Panc1 (cell line): ENCODE results near the gene TSHZ2.

Source experiments
- POLR2AphosphoS5 ChIP-seq: IDR thresholded peaks from 2 replicates; pipeline ENCODE4 v1.6.1; 2012; ENCODE audit warnings: mild to moderate bottlenecking, low read depth, low read length, moderate library complexity
- TCF7L2 ChIP-seq: IDR thresholded peaks from 2 replicates; pipeline ENCODE4 v1.6.1; 2011; ENCODE audit warnings: mild to moderate bottlenecking, low read depth, low read length, inconsistent platforms
- TF ChIP-seq, protein P1 (sequence below), 2 experiments: IDR thresholded peaks; 2 replicates each; pipeline ENCODE4 v1.6.1; 2011 to 2012; ENCODE audit warnings: low read depth in 2 of 2, control low read depth in 1 of 2, low read length in 1 of 2, mild to moderate bottlenecking in 1 of 2, moderate library complexity in 1 of 2; ENCODE audit not compliant: insufficient read depth in 1 of 2
- TF ChIP-seq, protein P2 (sequence below): fragments of 450-650 bp; IDR thresholded peaks from 2 replicates; pipeline ENCODE4 v1.5.1; 2017; ENCODE audit warnings: mild to moderate bottlenecking

- TF ChIP-seq, protein P1, sequence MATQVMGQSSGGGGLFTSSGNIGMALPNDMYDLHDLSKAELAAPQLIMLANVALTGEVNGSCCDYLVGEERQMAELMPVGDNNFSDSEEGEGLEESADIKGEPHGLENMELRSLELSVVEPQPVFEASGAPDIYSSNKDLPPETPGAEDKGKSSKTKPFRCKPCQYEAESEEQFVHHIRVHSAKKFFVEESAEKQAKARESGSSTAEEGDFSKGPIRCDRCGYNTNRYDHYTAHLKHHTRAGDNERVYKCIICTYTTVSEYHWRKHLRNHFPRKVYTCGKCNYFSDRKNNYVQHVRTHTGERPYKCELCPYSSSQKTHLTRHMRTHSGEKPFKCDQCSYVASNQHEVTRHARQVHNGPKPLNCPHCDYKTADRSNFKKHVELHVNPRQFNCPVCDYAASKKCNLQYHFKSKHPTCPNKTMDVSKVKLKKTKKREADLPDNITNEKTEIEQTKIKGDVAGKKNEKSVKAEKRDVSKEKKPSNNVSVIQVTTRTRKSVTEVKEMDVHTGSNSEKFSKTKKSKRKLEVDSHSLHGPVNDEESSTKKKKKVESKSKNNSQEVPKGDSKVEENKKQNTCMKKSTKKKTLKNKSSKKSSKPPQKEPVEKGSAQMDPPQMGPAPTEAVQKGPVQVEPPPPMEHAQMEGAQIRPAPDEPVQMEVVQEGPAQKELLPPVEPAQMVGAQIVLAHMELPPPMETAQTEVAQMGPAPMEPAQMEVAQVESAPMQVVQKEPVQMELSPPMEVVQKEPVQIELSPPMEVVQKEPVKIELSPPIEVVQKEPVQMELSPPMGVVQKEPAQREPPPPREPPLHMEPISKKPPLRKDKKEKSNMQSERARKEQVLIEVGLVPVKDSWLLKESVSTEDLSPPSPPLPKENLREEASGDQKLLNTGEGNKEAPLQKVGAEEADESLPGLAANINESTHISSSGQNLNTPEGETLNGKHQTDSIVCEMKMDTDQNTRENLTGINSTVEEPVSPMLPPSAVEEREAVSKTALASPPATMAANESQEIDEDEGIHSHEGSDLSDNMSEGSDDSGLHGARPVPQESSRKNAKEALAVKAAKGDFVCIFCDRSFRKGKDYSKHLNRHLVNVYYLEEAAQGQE (IDR thresholded peaks at IDR 0.05; ENCODE audit: insufficient read depth in 1 of 2, low read depth in 2 of 2, low read length in 1 of 2) = no peak
- TF ChIP-seq, protein P2, sequence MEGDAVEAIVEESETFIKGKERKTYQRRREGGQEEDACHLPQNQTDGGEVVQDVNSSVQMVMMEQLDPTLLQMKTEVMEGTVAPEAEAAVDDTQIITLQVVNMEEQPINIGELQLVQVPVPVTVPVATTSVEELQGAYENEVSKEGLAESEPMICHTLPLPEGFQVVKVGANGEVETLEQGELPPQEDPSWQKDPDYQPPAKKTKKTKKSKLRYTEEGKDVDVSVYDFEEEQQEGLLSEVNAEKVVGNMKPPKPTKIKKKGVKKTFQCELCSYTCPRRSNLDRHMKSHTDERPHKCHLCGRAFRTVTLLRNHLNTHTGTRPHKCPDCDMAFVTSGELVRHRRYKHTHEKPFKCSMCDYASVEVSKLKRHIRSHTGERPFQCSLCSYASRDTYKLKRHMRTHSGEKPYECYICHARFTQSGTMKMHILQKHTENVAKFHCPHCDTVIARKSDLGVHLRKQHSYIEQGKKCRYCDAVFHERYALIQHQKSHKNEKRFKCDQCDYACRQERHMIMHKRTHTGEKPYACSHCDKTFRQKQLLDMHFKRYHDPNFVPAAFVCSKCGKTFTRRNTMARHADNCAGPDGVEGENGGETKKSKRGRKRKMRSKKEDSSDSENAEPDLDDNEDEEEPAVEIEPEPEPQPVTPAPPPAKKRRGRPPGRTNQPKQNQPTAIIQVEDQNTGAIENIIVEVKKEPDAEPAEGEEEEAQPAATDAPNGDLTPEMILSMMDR = no peak
- TF ChIP-seq POLR2AphosphoS5 (no peak), TCF7L2 (no peak)
Measured at GRCh38 chr20:52991830-52992229, 19.7 kb downstream of the TSHZ2 start.
